ENCODE results near the gene DGKB. TPM values are rescaled to one million over a fixed set of nuclear protein-coding genes. Genes with fewer than 3 reads are reported as not detected.

DGKB gene
- total RNA-seq, 1 experiment from 2014 or later: not detected

- POLR2A ChIA-PET: no interaction called here
Observed at GRCh38 chr7:14156436-14156835, 746.1 kb downstream of the DGKB start.

GRCh38 chr7:14148974-14149373, 753.6 kb downstream of the DGKB start:
- in situ Hi-C loops (cut with HindIII; ENCODE audit: low pct_unique_long_range_greater_than_20kb, low sequenced_read_pairs): no loop called here

More at GRCh38 chr7:14156436-14156835, 746.1 kb downstream of the DGKB start:
- no peak overlapping the region for H3K27ac ChIP-seq (ENCODE audit: low read length)
- no peaks in the 10 kb centered on the region for H3K9me3 ChIP-seq (ENCODE audit: control insufficient read depth, insufficient read depth, low read depth, low read length)
- no peaks in the 10 kb centered on the region for H3K36me3 ChIP-seq (ENCODE audit: control insufficient read depth, insufficient read depth, low read length)
- no peak overlapping the region for H3K4me3 ChIP-seq (ENCODE audit: low read depth in 2 of 2, low read length in 2 of 2)
- H3K4me1 ChIP-seq (ENCODE audit: control insufficient read depth, insufficient read depth, low read length): no peaks in the 10 kb centered on the region
- in situ Hi-C loops (cut with HindIII; ENCODE audit: low pct_unique_long_range_greater_than_20kb, low sequenced_read_pairs) (no loop called here), intact Hi-C loops (cut with micrococcal nuclease; ENCODE audit: unreplicated experiment) (no loop called here)
- DNase-seq (ENCODE audit: low read depth, low spot score) (no peak), ATAC-seq (no peak)
- TF ChIP-seq TCF7L2 (IDR thresholded peaks at IDR 0.05; ENCODE audit: low read depth, low read length): no peak
- TF ChIP-seq, protein P1, sequence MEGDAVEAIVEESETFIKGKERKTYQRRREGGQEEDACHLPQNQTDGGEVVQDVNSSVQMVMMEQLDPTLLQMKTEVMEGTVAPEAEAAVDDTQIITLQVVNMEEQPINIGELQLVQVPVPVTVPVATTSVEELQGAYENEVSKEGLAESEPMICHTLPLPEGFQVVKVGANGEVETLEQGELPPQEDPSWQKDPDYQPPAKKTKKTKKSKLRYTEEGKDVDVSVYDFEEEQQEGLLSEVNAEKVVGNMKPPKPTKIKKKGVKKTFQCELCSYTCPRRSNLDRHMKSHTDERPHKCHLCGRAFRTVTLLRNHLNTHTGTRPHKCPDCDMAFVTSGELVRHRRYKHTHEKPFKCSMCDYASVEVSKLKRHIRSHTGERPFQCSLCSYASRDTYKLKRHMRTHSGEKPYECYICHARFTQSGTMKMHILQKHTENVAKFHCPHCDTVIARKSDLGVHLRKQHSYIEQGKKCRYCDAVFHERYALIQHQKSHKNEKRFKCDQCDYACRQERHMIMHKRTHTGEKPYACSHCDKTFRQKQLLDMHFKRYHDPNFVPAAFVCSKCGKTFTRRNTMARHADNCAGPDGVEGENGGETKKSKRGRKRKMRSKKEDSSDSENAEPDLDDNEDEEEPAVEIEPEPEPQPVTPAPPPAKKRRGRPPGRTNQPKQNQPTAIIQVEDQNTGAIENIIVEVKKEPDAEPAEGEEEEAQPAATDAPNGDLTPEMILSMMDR (IDR thresholded peaks at IDR 0.05): no peak
- no peak for TF ChIP-seq POLR2AphosphoS5 (IDR thresholded peaks at IDR 0.05; ENCODE audit: low read depth, low read length)
- TF ChIP-seq REST (IDR thresholded peaks at IDR 0.05; ENCODE audit: insufficient read depth in 1 of 2, low read depth in 2 of 2, low read length in 1 of 2): no peak
- TF ChIP-seq SIN3A (IDR thresholded peaks at IDR 0.05; ENCODE audit: borderline replicate concordance, insufficient read depth, low read depth, low read length): no peak
- no peaks in the 10 kb centered on the region for H3K27me3 ChIP-seq (ENCODE audit: control insufficient read depth, insufficient read depth, low read length)
- no TSS peak for BruUV-seq (replicated peaks)
- CTCF ChIA-PET: no interaction called here

More at GRCh38 chr7:14148974-14149373, 753.6 kb downstream of the DGKB start:
- TF ChIP-seq REST (IDR thresholded peaks at IDR 0.05; ENCODE audit: insufficient read depth in 1 of 2, low read depth in 2 of 2, low read length in 1 of 2) (no peak), POLR2AphosphoS5 (IDR thresholded peaks at IDR 0.05; ENCODE audit: low read depth, low read length) (no peak), TCF7L2 (IDR thresholded peaks at IDR 0.05; ENCODE audit: low read depth, low read length) (no peak), SIN3A (IDR thresholded peaks at IDR 0.05; ENCODE audit: borderline replicate concordance, insufficient read depth, low read depth, low read length) (no peak)
- TF ChIP-seq, protein P1 (IDR thresholded peaks at IDR 0.05): no peak
- Histone ChIP-seq H3K4me1 (ENCODE audit: control insufficient read depth, insufficient read depth, low read length) (no peaks in the 10 kb centered on the region), H3K27me3 (ENCODE audit: control insufficient read depth, insufficient read depth, low read length) (no peaks in the 10 kb centered on the region), H3K27ac (ENCODE audit: low read length) (no peak overlapping the region), H3K36me3 (ENCODE audit: control insufficient read depth, insufficient read depth, low read length) (no peaks in the 10 kb centered on the region), H3K4me3 (ENCODE audit: low read depth in 2 of 2, low read length in 2 of 2) (no peak overlapping the region), H3K9me3 (ENCODE audit: control insufficient read depth, insufficient read depth, low read depth, low read length) (peaks cover 3% of the 10 kb centered on the region; the same call in 1 of the 2 replicates)
- intact Hi-C loops (cut with micrococcal nuclease; ENCODE audit: unreplicated experiment): no loop called here
- no TSS peak for BruUV-seq (replicated peaks)
- no peak for ATAC-seq
- ChIA-PET CTCF (no interaction called here), POLR2A (no interaction called here)
- no peak for DNase-seq (ENCODE audit: low read depth, low spot score)
